Activated effector memory CD4-positive, alpha-beta T cell treated with anti-CD3 and anti-CD28 coated beads, Interleukin-2, amount 50 U/mL, for 16 hours (primary cell): ENCODE results near the gene RBM10.
"Not testable (repeated sequence)": the region's sequence is repeated elsewhere in the genome, so short reads cannot be mapped to it uniquely, and the experiment has no call there.

ENCODE experiments used
- DNase-seq: peaks from one replicate; pipeline ENCODE4 v3.0.0-alpha.2; 2020

The RBM10 gene

GRCh38 chrX:47144626-47145394 lies at the start of gene RBM10, which contains the start of gene NDUFB11:
TSS of gene RBM10 (plus strand) at chrX:47145221. CDS start at chrX:47147482, 2,261 bp downstream.
TSS of gene NDUFB11 (minus strand) at chrX:47144702. CDS start at chrX:47144679, 23 bp downstream.
- peak; percentile 96 for DNase-seq

- no peak for DNase-seq
Measured at GRCh38 chrX:47097018-47097417, 48.0 kb upstream of the RBM10 start.

- no peak for DNase-seq
Measured at GRCh38 chrX:47098338-47099094, 46.5 kb upstream of the RBM10 start.

GRCh38 chrX:47101206-47101605 lies 43.8 kb upstream of the RBM10 start:
- no peak for DNase-seq

GRCh38 chrX:47110936-47111615 lies 33.9 kb upstream of the RBM10 start:
- not testable (repeated sequence) for DNase-seq

GRCh38 chrX:47112316-47112954 lies 32.6 kb upstream of the RBM10 start:
- DNase-seq, result no peak

GRCh38 chrX:47116551-47117110 lies 28.4 kb upstream of the RBM10 start:
- not testable (repeated sequence) for DNase-seq

GRCh38 chrX:47124466-47124865 lies 20.6 kb upstream of the RBM10 start:
- not testable (repeated sequence) for DNase-seq

GRCh38 chrX:47129157-47129898 lies 15.7 kb upstream of the RBM10 start:
- DNase-seq, result peak; percentile 94

GRCh38 chrX:47129899-47130358 lies 15.1 kb upstream of the RBM10 start:
- no peak for DNase-seq

GRCh38 chrX:47133493-47133892 lies 11.5 kb upstream of the RBM10 start:
- no peak for DNase-seq

- DNase-seq, result not testable (repeated sequence)
Measured at GRCh38 chrX:47135650-47136049, 9.4 kb upstream of the RBM10 start.

- no peak for DNase-seq
Measured at GRCh38 chrX:47138171-47138570, 6.8 kb upstream of the RBM10 start.

- DNase-seq, result no peak
Measured at GRCh38 chrX:47143894-47144625, 961 bp upstream of the RBM10 start.

GRCh38 chrX:47145395-47146120 lies 537 bp downstream of the RBM10 start:
- no peak for DNase-seq

- no peak for DNase-seq
Measured at GRCh38 chrX:47146121-47146935, 1.3 kb downstream of the RBM10 start.

- DNase-seq, result no peak
Measured at GRCh38 chrX:47146936-47147859, 2.2 kb downstream of the RBM10 start.

GRCh38 chrX:47148946-47149345 lies 3.9 kb downstream of the RBM10 start:
- no peak for DNase-seq
